Astrocyte of the hippocampus (primary cell): Measurements from ENCODE around the gene TJAP1.

Experiments used
- DNase-seq: peaks from one replicate; pipeline ENCODE4 v3.0.0; 2011; ENCODE audit warnings: low read depth, low spot score

The TJAP1 gene

DNA sequence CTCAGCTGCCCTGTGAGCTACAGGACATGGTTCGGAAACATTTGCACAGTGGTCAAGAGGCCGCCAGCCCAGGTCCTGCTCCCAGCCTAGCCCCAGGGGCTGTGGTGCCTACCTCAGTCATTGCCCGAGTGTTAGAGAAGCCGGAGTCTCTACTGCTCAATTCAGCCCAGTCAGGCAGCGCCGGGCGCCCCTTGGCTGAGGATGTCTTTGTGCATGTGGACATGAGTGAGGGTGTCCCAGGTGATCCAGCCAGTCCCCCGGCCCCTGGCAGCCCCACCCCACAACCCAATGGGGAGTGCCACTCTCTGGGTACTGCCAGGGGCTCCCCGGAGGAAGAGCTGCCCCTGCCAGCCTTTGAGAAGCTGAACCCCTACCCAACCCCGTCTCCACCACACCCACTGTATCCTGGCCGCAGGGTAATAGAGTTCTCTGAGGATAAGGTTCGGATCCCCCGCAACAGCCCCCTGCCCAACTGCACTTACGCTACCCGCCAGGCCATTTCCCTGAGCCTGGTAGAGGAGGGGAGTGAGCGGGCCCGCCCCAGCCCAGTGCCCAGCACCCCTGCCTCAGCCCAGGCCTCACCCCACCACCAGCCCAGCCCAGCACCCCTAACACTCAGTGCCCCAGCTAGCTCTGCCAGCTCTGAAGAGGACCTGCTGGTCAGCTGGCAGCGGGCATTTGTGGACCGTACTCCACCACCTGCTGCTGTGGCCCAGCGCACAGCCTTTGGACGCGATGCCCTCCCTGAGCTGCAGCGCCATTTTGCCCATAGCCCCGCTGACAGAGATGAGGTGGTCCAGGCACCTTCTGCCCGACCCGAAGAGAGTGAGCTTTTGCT lies 27.6 kb downstream of the TJAP1 start:
- DNase-seq = no peak

DNA sequence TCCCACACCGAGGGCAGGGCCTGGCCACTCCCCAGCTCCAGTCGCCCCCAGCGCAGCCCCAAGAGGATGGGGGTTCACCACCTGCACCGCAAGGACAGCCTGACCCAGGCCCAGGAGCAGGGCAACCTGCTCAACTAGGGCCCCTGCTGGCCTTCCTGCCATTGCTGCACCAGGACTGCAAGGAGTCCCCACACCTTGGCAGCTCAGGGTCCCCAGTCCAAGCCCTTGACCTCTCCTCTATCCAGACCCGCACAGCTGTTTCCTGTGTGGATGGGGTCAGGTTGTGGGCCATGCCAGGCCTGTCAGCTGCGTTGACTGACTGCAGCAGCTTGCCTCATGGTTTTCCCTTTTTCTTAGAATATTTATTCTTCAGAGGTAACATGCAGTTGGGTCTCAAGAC lies 28.3 kb downstream of the TJAP1 start:
- DNase-seq = no peak

DNA sequence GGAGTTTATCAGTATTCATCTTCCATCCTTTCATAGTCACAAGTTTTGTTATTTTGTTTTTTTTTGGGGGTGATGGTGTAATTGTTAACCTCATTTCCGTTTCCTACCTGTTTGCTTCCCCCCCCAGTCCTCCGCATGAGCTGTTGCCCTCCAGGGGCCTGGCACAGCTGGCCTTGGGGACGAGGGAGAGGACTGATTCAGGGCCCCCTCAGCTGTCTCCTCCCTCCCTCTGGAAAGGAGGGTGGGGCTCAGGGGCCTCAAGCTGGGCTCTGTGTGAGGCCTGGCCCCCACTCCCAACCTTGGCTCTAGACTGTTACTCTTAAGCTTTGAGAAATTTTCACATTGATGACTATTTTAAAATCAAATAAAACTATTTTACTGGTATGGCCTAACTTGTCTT lies 28.8 kb downstream of the TJAP1 start:
- no peak for DNase-seq

DNA sequence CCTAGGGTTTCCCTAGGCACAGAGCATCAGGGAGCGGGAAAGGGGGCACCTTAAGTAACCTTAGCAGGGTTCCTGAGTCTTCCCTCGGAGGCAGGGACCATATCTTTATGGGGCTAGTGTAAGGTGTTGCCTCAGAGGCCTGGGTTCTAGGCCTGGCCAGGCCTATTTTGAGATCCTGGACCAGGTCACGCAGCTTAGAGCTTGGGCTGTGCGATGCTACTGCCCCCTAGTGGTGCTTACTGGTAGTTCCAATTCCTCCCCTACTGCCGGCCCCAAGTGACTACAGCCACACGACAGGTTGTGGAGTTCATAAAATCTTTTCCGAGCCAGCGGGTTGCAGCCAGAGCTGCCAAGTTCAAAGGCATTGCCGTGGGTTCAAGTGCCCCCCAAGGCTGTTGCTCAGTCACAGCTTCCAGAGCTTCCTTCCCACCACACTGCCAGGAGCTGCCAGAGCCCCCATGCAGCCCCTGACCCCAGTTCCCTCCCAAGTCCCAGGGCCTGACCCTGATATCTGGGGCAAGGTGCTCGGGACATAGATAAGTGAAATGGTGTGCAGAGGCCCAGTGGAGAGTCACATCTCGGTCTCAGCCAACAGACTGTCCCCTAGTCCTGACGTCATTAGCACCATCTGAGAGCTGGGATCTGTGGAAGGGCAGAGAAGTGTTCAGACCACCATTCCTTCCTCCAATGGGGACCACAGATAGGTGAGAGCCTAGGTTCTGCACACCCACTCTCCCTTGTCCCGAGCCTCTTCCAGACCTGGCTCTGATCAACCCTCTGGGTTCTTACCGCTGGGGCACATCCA lies 29.5 kb downstream of the TJAP1 start:
- DNase-seq = peak; percentile 92

DNA sequence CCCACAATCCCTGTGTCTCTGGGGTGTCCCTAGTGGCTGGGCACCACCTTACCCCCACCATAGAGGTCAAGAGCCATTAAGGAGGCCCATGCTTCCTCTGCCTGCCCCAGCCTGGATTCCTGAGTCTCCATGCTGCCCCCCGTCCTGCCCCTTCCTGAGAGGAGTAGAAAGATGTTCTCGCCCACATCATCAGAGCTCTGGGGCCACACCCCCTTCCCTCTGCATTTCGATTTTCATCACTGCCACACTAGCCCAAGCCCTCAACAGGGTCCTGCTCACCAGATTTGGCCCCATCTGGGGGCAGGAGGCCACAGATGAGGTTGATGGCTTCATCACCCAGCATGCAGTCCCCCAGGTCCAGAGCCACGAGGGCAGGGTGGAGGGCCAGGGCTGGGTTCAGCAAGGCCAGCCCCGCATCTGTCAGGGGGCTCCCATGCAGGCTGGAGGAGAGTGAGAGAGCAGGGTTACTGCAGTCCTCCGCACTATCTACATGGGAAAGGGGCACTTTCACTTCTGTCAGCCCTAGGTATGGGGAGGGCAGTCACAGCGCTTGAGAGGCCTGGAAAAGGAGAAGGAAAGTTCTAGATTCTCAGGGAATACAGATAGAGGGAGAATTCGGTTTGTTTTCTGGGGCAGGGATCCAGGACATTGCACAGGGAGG lies 31.2 kb downstream of the TJAP1 start:
- no peak for DNase-seq

DNA sequence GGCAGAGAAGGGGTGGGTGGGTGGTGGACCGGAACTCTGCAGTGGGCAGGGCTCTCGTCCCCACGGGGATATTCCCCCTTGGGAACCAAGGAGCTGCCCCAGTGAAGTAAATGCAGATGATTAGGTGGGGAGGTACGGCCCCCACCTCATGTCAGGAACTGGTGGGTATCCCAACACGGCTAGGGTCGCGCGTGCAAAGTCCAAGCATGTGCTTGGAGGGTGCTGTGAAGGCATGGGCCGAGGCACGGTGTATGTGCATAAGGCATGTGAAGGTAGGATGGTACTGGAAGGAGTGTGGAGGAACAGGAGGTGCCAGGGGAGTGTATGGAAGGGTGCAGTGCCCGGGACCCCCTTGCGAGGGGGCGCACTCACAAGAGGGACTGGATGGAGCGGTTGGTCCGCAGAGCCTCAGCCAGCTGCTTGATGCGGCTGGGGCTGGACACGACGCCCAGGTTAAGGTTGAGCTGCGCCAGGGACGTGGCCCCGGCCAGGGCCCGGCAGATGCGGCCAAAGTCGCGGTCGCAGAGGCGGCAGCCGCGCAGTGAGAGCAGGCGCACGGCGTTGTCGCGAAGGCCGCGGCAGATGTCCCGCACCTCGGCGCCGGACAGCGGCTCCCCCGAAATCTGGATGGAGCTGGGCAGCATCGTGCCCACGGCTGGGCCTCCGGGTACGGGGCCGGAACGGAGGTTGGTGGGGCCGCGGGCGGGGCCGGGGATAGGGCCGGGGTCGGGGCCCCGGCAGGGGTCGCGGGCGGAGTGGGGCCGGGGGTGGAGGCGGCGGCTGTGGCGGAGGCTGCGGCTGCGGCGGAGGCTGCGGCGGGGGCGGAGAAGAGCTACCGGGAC lies 32.0 kb downstream of the TJAP1 start:
- DNase-seq = peak; percentile 32

DNA sequence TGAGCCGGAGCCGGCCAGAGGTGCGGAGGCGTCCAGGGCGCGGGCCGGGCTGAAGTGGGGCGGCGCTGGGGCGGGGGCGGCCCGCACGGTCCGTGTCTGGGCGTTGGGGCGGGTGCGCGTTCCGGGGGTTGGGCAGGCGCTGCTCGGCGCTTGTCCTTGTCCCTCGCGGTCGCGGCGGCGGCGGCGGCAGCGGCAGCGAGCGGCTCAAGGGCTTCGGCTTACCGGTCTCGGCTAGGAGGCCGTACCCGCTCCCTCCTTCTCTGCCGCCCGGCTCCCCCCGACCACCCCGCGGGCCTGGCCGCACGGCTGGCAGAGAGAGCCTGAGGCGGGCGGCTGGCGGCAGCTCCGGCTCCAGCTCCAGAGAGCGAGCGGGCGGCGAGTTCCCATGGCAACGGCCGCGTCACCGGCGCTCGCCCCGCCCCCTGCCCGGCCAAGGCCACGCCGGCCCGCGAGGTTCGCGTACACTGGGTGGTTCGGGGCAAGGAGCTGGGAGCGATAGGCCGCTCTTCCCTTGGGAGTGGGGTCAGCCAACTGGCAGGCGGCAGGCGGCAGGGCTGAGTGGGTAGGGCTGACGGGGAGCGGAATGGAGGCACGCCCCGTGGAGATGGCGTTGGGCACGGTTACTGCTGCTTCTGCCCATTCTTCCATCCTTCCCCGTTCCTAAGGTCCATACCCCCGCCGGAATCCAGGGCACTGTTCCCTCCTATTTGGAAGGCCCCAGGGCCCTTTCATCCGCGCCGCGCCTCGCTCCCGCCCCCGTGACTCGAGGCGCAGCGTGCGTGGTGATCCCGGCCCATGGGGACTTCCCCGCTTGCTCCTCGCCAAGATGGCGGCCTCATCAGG lies 32.8 kb downstream of the TJAP1 start, which contains the start of gene LRRC73:
TSS of gene LRRC73 (minus strand) at position 363 of the 843 bp plus-strand sequence. CDS start 561 bp downstream, outside the sequence.
- DNase-seq = peak; percentile 94

DNA sequence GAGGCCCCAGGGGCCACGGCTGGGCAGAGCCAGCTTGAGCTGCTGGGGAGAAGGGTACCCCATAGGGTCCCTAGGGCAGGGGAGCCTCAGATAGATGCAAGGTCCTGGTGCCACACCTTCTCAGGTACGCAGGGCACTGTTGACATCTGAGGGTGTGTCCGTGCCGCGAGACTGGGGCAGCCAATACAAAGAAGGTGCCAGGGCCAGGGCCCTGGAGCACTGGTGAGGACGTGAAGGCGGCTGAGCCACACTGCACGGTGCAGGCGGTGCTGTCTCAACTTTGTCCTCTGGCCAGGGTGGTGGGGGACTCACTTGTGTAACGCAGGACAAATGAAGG lies 33.4 kb downstream of the TJAP1 start:
- no peak for DNase-seq

DNA sequence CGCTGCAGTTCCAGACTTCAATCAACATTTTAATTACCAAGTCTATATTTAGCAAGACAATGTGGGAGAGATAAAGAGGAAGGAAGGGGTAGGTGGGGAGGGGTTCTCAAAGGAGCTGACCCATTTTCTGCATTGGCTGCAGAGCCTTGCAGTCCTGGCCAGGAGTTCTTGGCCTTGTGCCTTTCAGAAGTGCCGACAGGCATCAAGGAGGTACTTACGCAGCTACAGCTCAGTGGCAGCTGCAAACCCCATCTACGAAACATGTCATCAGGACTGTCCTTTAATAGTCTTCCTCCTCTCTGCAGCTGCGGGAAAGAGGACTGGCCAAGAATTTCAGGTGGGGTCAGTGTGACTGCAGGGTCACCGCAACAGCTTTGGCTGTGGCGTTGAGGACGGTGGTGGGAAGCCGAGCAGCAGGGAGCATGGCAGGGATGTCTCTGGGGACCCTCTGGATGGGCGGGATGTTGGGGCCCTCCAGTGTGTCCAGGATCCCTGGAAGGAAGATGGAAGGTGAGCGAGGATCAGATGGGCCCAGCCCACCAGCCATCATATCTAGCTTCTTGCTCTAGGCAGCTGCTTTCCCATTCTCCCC lies 34.5 kb downstream of the TJAP1 start:
- DNase-seq = no peak

DNA sequence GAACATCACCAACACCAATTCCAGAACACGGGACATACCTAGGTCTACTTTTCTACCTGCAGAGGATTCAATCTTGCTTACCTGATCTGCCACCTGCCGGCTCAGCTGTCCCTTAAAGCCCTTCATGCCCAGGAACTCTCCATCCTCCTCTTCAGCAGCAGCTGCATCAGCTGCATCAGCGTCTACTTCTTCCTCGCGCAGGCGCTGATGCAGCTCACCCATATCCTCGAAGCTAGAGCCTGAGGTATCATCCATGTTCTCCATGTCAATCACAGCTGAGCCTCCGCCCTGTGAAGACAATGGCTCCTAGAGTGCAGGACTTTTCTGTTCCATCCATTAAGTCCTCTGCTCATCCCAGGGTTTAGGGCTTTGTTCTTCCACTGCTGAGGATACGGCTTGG lies 38.4 kb downstream of the TJAP1 start:
- no peak for DNase-seq

DNA sequence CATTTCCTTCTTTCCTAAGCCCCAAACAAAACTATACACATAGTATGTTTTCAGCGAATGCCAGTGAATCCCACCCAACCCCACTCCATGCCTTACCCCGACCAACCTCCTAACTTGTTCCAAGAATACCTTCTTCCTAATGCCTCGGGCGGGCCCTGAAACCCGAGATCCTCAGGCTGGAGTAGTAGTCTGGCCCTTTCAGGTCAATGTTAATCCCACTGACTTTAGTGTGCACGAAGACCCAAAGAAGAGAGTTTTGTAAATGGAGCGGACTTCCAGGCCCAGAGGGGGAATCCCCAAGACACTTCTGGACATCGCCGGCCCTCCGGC lies 39.0 kb downstream of the TJAP1 start:
- DNase-seq = no peak

DNA sequence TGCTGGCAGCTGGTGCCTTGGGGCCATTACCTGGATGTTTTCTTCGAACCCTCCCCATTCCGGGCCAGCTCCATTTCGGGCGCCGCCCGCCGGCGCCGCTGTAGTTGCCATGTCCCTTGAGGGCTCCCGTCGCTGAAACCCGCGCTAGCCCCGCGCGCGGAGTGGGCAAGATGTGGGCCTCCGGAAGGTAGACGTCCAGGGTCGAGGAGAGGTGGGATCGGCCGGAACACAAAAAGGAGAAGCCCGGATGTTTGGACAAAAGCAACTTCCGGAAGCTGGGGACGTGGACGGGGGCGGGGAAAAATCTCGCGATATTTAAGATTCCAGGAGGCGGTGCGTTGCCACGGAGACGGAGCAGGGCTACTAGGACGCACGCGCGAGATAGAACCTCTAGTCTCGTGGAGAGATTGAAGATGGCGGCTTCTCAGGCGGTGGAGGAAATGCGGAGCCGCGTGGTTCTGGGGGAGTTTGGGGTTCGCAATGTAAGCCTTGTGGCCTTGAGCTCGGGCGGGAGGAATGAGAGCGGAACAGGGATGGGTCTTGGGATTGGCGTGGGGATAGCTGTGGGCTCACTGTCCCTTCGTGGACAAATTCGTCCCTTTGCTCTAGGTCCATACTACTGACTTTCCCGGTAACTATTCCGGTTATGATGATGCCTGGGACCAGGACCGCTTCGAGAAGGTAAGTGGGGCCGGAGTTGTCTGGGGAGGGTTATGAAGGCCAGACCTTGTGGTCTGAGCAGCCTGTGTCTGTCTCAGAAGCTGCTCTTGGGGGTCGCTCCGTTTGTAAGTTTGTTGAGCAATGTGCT lies 39.5 kb downstream of the TJAP1 start, which contains the start of the genes POLR1C and YIPF3:
TSS of gene POLR1C (plus strand) at position 393 of the 808 bp plus-strand sequence. CDS start at position 414, 21 bp downstream.
TSS of gene YIPF3 (minus strand) at position 230 of the 808 bp plus-strand sequence. CDS start at position 111, 119 bp downstream.
- peak; percentile 99 for DNase-seq

DNA sequence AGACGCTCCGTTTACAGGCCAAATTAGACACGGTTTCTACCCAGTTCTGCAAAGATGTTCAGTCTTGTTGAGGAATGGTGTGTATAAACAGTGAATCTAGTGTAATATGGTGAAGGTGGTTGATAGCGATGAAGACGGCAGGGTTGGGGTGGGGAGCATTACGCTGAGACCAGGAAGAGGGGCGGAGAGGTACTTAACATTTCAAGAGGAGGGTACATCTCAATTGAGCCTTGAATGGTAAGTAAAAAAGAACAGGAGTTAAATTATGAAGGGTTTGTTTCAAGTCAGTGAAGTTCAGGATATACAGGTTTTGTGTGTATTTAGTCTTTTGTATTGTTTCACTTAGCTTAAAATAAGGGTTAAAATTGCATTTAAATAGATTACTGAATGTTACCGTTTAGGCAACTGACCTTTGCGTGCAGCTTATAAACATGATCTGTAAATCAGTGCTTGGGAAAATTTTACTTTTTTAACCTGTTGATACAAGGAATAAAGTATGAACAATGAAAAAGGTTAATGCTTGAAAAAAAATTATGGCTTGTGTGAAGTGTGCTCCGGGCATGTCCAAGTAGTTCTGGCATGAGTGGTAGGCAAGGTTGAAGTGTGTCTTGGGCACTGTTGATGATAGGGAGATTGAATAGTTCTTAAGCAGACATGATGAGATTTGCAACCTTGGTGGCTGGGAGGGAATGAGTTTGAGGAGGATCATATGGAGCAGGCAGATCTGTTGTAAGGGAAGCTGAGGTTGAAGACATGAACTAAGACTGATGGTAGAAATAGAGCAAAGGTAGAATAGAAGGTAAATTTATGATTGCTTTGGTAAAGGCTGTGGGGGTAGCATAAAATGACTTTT lies 40.4 kb downstream of the TJAP1 start:
- no peak for DNase-seq

DNA sequence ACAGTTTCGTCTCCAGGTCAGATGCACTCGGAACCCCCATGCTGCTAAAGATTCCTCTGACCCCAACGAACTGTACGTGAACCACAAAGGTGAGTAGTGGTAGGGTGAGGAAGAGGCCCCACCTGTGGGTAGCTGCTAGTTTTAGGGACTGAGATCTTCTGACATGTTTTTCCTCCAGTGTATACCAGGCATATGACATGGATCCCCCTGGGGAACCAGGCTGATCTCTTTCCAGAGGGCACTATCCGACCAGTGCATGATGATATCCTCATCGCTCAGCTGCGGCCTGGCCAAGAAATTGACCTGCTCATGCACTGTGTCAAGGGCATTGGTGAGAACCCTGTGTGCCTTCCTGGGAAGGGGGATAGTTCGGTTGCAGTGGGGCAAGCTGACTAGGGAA lies 42.7 kb downstream of the TJAP1 start:
- no peak for DNase-seq

DNA sequence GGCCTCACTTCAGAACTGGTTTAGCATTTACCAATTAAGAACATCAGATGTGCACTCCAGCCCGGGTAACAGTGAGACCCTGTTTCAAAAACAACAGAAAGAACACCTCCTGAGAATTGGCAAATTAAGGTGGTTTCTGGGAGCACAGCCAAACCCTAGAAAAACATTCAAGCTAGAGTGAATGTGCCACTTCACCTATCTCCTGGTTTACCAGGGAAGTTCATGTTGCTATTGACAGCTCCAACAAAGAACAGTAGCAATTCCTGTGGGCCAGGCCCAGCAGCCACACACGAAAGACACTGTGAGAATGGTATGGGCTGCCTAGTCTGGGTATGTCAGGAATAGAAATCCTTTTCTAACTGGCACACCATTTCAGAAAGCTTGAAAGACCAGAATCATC lies 44.5 kb downstream of the TJAP1 start:
- peak; percentile 86 for DNase-seq

DNA sequence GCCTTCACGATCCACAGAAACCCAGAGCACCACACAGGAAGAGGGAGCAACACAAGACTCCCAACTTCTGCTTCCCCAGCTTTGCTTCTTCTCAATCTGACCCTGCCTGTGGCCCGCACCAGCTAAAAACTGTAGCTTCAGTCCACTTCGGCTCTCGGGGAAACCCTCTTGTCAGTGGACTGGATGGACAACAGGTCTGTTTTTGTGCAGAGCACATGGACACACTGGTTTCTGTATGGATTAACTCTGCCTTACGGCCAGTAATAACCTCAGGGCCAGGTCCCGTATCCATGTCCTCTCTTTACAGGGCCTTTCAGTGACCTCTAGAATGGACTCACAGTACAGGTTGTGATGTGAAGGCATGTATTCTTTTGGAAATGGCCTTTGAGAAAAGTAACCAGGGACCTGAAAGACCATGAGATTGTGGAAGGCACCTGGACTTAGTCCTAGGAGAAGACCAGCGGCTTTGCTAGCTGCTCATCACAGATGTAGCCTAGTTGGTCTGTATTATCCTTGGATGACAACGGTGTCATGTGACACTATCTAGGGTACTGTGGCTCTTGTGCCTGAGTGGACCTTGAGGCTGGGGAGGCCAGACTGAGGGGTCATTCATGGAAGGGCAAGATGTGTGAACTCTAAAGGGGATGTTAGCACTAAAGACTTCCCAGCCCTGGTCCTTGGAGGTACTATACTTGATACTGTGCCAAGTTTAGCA lies 45.3 kb downstream of the TJAP1 start:
- no peak for DNase-seq

DNA sequence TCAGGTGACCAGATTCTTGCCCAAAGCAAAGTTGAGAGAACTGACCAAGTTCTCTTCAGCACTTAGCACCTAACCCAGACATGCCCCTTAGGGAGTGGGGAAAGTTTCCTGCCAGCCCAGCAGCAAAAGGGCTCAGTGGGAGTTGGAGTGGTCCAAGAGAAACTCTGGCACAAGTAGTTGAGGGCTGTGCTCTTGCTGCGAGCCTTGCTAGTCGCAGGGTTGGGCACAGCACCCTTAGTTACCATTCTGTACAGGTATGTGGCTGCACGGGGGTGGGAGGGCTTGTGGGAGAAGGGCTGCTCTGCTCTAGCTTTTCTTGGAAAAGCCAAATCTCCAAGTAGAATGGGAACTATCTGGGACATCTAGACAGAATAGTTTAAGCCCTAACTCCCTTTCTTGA lies 45.9 kb downstream of the TJAP1 start:
- no peak for DNase-seq
